H7 (cell line): Measurements from ENCODE around the gene PPARD. TPM values are rescaled to one million over a fixed set of nuclear protein-coding genes. Genes with fewer than 3 reads are reported as not detected.

Source experiments
- DNase-seq: peaks from one replicate; pipeline ENCODE4 v3.0.0; 2012
- H3K27me3 ChIP-seq: 2 replicates; pipeline ENCODE4 v1.6.0; 2011; ENCODE audit warnings: mild to moderate bottlenecking, low read length; ENCODE audit not compliant: control insufficient read depth, insufficient read depth
- H3K36me3 ChIP-seq: replicated peaks from 2 replicates; pipeline ENCODE4 v1.5.1; 2011; ENCODE audit warnings: low read length; ENCODE audit not compliant: control insufficient read depth, insufficient read depth
- H3K4me3 ChIP-seq: 2 replicates; pipeline ENCODE4 v1.5.1; 2011; ENCODE audit warnings: low read depth, mild to moderate bottlenecking, control low read depth, low read length, moderate library complexity; ENCODE audit not compliant: insufficient read depth
- total RNA-seq: library from RNA; depleted of rRNA; stranded (reverse); fragments of >200 nt; shearing (Covaris generic); gene quantifications from 2 replicates; pipeline ENCODE4 v1.2.3, GENCODE V29; 2014

Gene PPARD
- total RNA-seq, 1 experiment from 2014 or later = 3.2 TPM

DNA sequence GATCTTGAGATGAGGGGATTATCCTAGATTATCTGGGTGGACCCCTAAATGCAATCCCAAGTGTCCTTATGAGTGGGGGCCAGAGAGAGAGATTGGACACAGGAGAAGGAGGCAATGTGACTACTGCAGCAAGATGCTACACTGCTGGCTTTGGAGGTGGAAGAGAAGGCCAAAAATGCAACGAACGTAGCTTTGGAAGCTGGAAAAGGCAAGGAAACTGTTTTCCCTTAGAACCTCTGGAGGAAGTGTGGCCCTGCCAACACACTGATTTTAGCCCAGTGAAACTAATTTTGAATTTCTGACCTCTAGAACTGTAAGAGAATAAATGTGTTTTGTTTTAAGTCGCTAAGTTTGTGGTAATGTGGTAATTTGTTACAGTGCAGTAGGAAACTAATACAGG, 15.7 kb downstream of the PPARD start:
- no peak overlapping the region for H3K4me3 ChIP-seq
- H3K27me3 ChIP-seq = no peaks in the 10 kb centered on the region
- DNase-seq = no peak
- no peaks in the 10 kb centered on the region; the same call in none of the 2 replicates for H3K36me3 ChIP-seq

DNA sequence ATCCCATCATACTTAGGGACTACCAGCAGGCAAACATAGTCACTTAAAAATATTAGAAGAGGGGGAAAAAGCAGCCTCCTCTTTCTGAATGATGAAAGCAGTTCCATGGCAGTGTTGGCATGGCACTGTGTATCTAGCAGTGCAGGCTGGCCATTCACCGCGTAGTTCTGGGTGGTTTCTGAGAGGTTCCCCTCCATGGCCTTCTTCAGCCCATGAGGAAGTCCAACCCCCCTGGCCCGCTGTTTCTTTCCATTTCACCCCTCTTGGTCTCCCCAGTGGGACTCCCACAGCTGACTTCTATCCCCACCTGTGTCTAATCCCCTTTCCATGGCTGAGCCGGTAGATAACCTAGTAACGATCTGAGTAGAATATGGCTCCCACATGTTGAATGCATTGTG, 17.0 kb downstream of the PPARD start:
- Histone ChIP-seq H3K27me3 (no peaks in the 10 kb centered on the region), H3K36me3 (no peaks in the 10 kb centered on the region; the same call in none of the 2 replicates), H3K4me3 (no peak overlapping the region)
- no peak for DNase-seq

- Histone ChIP-seq H3K27me3 (no peaks in the 10 kb centered on the region), H3K36me3 (no peaks in the 10 kb centered on the region; the same call in none of the 2 replicates), H3K4me3 (no peak overlapping the region)
- DNase-seq = no peak
These were observed 17.5 kb downstream of the PPARD start for GRCh38 chr6:35359744-35360348.

DNA sequence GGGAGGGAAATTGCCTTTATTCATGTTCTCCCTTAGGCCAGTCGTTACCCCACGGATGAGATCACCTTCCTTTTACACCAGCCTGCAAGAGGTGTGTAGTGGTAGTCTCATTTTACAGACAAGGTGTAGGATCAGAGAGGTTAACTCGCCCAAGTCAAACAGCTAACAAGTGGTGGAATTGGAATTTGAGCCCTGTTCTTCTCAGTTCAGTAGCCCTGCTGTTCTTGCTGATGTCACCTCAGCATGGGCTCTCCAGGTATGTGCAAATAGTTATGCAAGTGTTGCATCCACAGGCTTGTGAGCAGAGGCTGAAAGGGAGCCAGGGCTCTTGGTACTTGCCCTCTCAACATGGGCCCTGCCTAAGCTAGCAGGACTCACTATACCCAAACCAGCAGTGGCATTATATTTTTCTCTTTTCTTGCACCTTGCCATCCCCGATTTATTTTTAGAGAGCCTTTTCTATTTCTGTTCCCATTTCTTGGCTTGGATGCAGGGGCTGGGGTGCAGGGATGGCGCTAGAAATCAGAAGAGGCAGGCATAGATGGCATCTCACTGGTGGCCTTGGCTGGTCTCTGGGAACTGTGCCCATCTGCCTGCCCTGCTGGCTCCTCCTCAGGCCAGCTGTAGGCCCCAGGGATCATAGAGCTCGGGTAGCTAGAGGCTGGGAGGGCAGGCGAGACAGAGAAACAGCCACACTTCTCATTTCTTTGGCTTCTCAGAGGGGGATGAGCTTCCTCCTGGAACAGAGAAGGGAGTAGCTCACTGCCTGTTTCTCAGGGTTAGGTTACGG, 18.2 kb downstream of the PPARD start:
- no peak overlapping the region for H3K4me3 ChIP-seq
- no peaks in the 10 kb centered on the region for H3K27me3 ChIP-seq
- peak; percentile 73 for DNase-seq
- H3K36me3 ChIP-seq = no peaks in the 10 kb centered on the region; the same call in none of the 2 replicates

GRCh38 chr6:35362200-35362599, 19.8 kb downstream of the PPARD start:
- Histone ChIP-seq H3K36me3 (no peaks in the 10 kb centered on the region), H3K4me3 (no peak overlapping the region)
- DNase-seq = no peak

DNA sequence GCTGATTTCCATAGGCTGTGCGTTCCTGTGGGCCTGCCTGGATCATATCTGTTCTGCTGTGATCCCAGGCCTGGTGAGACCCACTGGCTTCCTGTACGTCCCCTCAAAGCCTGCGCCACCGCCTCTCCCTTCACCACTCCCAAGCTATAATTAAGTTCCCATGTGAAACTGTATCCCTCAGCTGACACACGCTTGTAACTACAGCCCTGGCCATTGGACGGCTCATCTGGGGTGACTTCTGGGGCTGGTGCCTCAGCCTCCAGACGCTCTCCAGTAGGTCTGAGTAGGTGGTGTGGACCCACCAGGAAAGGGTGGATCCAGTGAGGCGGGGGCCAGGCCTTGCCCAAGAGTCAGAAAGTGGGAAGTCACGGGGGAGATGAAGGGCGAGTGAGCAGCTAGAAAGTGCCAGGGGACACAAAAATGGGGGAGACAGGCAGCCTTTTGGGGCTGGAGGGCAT, 21.0 kb downstream of the PPARD start:
- H3K27me3 ChIP-seq = no peaks in the 10 kb centered on the region
- DNase-seq = no peak

More at GRCh38 chr6:35362200-35362599, 19.8 kb downstream of the PPARD start:
- no peaks in the 10 kb centered on the region for H3K27me3 ChIP-seq

DNA sequence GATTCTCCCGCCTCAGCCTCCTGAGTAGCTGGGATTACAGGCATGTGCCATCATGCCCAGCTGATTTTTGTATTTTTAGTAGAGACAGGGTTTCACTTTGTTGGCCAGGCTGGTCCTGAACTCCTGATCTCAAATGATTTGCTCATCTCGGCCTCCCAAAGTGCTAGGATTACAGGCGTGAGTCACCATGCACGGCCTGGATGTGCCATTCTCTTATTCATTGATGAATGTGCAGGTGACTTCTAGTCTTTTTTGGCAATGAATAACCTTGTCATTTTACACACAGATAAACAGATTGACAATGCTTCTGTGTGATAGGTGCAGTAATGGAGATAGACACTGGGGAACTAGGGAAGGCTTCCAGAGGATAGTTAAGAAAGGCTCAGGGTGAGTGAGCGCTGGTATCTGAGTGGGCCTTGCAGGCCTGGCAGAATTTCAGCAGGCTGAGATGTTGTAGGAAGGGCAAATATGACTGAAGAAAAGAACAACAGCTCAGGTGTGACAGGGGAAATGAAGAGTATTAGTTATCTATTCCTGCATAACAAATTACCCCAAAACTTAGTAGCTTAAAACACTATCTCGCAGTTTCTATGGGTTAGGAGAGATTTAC, 23.3 kb downstream of the PPARD start:
- DNase-seq = no peak
- no peaks in the 10 kb centered on the region for H3K27me3 ChIP-seq
- H3K4me3 ChIP-seq = no peak overlapping the region
- H3K36me3 ChIP-seq = no peaks in the 10 kb centered on the region

More for the DNA sequence above, 21.0 kb downstream of the PPARD start:
- H3K36me3 ChIP-seq = no peaks in the 10 kb centered on the region
- no peak overlapping the region for H3K4me3 ChIP-seq

DNA sequence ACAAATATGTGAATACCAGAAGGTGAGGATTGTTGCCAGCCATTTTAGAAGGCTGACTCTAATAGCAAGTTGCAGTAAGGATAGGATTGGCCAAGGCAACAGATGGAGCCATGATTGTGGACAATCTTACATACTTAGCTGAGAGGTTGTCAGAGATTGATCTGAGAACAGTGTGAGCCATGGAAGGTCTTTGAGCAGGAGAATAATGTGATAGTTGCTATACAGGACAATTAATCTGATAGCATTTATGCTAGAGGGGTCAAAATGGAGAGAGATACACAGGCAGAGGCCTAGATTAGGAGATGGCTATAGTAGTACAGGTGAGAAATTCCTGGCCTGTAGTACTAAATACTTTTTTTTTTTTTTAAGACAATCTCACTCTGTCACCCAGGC, 23.8 kb downstream of the PPARD start:
- no peak for DNase-seq
- Histone ChIP-seq H3K27me3 (no peaks in the 10 kb centered on the region), H3K4me3 (no peak overlapping the region), H3K36me3 (no peaks in the 10 kb centered on the region)

GRCh38 chr6:35367646-35368037, 25.3 kb downstream of the PPARD start:
- H3K27me3 ChIP-seq = no peaks in the 10 kb centered on the region
- DNase-seq = no peak
- no peaks in the 10 kb centered on the region for H3K36me3 ChIP-seq
- H3K4me3 ChIP-seq = no peak overlapping the region

DNA sequence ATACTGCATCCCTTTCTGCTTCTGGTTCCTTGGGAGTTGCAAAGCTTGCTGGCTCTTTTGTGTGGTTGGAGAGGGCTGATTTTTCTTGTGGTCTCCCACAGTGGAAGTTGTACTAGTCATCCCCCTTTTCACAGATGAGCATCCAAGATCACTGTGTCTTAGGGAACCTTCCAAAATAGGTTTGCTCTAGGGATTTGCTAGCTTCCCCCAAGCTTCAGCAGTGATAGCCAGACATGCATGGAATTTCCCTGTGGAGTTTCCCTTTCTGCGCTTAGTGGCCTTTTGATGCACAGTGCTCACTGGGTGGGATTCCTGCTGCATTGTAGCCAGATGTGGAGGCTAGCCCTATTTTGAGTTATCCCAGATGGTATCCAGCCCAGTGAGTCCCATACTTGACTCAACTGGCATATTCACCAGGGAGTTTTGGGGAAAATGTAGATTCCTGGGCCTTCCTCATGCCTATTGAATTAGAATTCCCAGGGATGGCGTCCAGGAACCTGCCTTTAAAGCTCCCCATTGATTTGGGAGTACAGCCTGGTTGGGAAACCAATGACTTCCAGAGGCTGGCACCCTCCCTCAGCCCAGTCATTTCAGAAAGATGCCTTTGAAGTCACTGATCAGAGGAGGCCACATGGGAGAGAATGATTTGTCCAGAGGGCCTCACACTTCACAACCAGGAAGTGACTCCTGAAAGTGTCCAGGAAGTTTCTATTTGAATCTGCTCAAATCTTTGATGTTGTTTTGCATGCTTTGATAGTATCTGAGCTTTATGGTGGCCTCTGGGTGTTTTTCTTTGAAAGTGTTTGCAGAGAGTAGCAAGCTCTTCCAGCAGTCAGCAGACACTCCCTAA, 25.9 kb downstream of the PPARD start:
- Histone ChIP-seq H3K36me3 (no peaks in the 10 kb centered on the region), H3K4me3 (no peak overlapping the region), H3K27me3 (no peaks in the 10 kb centered on the region)
- no peak for DNase-seq

- DNase-seq = no peak
- Histone ChIP-seq H3K27me3 (no peaks in the 10 kb centered on the region), H3K36me3 (no peaks in the 10 kb centered on the region), H3K4me3 (no peak overlapping the region)
These were observed 27.9 kb downstream of the PPARD start for GRCh38 chr6:35370124-35370741.

DNA sequence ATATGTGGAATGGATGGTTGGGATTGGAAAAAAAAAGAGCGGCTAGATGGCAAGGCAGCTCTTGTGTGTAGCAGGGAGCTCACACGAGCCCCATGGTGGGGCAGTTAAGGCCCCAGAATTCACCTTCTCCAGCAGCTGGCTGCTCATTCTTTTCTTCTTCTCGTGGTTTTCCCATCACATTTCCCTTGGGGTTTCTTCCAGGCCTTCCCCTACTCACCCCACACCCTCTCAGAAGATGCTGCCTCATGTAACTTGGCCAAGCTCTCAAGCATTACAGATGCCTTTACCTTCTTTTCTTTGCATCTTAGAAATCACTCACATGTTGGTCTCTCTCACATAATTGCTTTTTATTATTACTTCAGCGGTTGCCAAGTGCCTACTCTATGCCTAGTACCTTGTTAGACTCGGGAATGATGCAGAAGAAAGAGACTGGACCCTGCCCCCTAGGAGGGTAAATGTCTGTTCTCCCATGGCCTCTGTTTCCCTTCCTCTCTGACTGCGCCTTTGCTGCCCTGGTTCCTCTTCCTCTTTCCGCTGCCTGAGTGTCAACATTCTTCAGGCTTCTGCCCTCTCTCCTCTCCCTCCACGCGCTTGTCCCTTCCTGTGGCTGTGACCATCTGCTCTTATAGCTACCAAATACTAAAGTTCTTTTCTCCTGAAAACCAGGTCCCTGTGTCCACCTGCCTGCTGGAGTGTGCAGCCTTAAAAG, 28.6 kb downstream of the PPARD start:
- H3K4me3 ChIP-seq = no peak overlapping the region
- no peaks in the 10 kb centered on the region for H3K36me3 ChIP-seq
- DNase-seq = no peak
- H3K27me3 ChIP-seq = no peaks in the 10 kb centered on the region

GRCh38 chr6:35371494-35372262, 29.3 kb downstream of the PPARD start:
- Histone ChIP-seq H3K36me3 (no peaks in the 10 kb centered on the region), H3K4me3 (no peak overlapping the region), H3K27me3 (no peaks in the 10 kb centered on the region)
- no peak for DNase-seq
